HepG2 (cell line): Measurements from ENCODE around the gene HS2ST1.

Experiments used
- GLMP ChIP-seq: sonication (generic); formaldehyde crosslinking; IDR thresholded peaks from 2 replicates; pipeline ENCODE4 v1.9.0; 2021; ENCODE audit warnings: missing genetic modification reagents, mild to moderate bottlenecking, borderline replicate concordance
- POLR2AphosphoS5 ChIP-seq: IDR thresholded peaks from 2 replicates; pipeline ENCODE4 v1.6.1; 2012; ENCODE audit warnings: low read depth, low read length
- ZNF18 ChIP-seq: sonication (generic); formaldehyde crosslinking; IDR thresholded peaks from 2 replicates; pipeline ENCODE4 v1.8.0; 2022; ENCODE audit warnings: mild to moderate bottlenecking, missing genetic modification reagents; ENCODE audit not compliant: insufficient replicate concordance
- ZNF430 ChIP-seq: sonication (generic); formaldehyde crosslinking; IDR thresholded peaks from 2 replicates; pipeline ENCODE4 v1.9.0; 2021; ENCODE audit warnings: mild to moderate bottlenecking, missing genetic modification reagents

- TF ChIP-seq ZNF430 (CRISPR knock-in tag): no peak
- TF ChIP-seq GLMP: no peak
- no peak for TF ChIP-seq POLR2AphosphoS5
- no peak for TF ChIP-seq ZNF18 (CRISPR knock-in tag)
Measured at GRCh38 chr1:87151500-87152421, 237.3 kb downstream of the HS2ST1 start.
